GM21528 (cell line): ENCODE data around the gene ARID1B.

Experiments used
- ATAC-seq: cut with Tn5 transposase; IDR thresholded peaks from one replicate; pipeline ENCODE4 v1.9.1; 2021; ENCODE audit warnings: mild to moderate bottlenecking, moderate library complexity; ENCODE audit not compliant: unreplicated experiment, low FRiP score

ARID1B gene

GRCh38 chr6:157163434-157164159 lies 386.4 kb downstream of the ARID1B start:
- no peak for ATAC-seq

GRCh38 chr6:157164972-157165371 lies 387.8 kb downstream of the ARID1B start:
- ATAC-seq: no peak

- ATAC-seq: no peak
These were observed 389.6 kb downstream of the ARID1B start for GRCh38 chr6:157166784-157167183.

- no peak for ATAC-seq
These were observed 390.7 kb downstream of the ARID1B start for GRCh38 chr6:157167837-157168236.

GRCh38 chr6:157168471-157168870 lies 391.3 kb downstream of the ARID1B start:
- ATAC-seq: no peak

- ATAC-seq: no peak
These were observed 392.0 kb downstream of the ARID1B start for GRCh38 chr6:157169226-157169625.

GRCh38 chr6:157169656-157170055 lies 392.5 kb downstream of the ARID1B start:
- ATAC-seq: no peak

GRCh38 chr6:157170535-157170934 lies 393.4 kb downstream of the ARID1B start:
- no peak for ATAC-seq

- no peak for ATAC-seq
These were observed 394.6 kb downstream of the ARID1B start for GRCh38 chr6:157171801-157172200.

- ATAC-seq: no peak
These were observed 395.1 kb downstream of the ARID1B start for GRCh38 chr6:157172231-157172701.

- ATAC-seq: no peak
These were observed 395.8 kb downstream of the ARID1B start for GRCh38 chr6:157172830-157173536.

GRCh38 chr6:157173776-157174175 lies 396.6 kb downstream of the ARID1B start:
- ATAC-seq: no peak

GRCh38 chr6:157174731-157175130 lies 397.6 kb downstream of the ARID1B start:
- no peak for ATAC-seq

- ATAC-seq: no peak
These were observed 400.7 kb downstream of the ARID1B start for GRCh38 chr6:157177731-157178336.

GRCh38 chr6:157181649-157182048 lies 404.5 kb downstream of the ARID1B start:
- no peak for ATAC-seq

GRCh38 chr6:157182503-157183264 lies 405.5 kb downstream of the ARID1B start:
- no peak for ATAC-seq

GRCh38 chr6:157184202-157185015 lies 407.2 kb downstream of the ARID1B start:
- no peak for ATAC-seq

- ATAC-seq: no peak
These were observed 408.0 kb downstream of the ARID1B start for GRCh38 chr6:157185171-157185570.

GRCh38 chr6:157185986-157186385 lies 408.8 kb downstream of the ARID1B start:
- ATAC-seq: no peak

- ATAC-seq: no peak
These were observed 409.6 kb downstream of the ARID1B start for GRCh38 chr6:157186785-157187181.
